ENCODE measurements around the gene NANS. TPM values are rescaled to one million over a fixed set of nuclear protein-coding genes. Genes with fewer than 3 reads are reported as not detected.
"Not testable (repeated sequence)": the region's sequence is repeated elsewhere in the genome, so short reads cannot be mapped to it uniquely, and the experiment has no call there.

Gene NANS
- total RNA-seq, 1 experiment from 2014 or later = 48.9 TPM

DNA sequence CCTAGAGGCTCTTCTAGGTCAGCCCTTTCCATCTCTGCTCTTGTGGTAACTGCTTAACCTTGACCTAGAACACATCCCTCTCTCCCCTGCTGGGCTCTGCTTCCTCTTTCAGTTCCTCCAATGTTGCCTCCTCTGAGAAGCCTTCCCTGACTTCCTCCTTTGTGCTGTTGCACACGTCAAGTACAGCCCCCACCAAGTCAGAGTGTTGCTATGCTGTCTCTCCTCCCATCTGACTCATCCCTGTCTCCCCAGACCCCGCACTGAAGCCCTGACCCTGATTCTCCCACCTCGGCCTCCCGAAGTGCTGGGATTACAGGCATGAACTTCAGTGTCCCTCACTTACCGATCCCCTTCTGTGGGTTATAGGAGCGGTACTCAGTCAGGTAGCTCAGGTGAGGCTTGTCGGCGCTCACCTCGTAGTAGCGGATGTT is 72.9 kb downstream of the NANS start:
- ChIA-PET CTCF (no interaction called here), RAD21 (ENCODE audit: low non-redundant PET in 1 of 2, low total read pairs in 2 of 2, uncharacterized antibody in 2 of 2, unreplicated experiment in 2 of 2) (no interaction called here), POLR2A (no interaction called here)
- intact Hi-C loops (cut with micrococcal nuclease) = no loop called here
- Histone ChIP-seq H3K4me1 (ENCODE audit: control insufficient read depth in 1 of 2, insufficient read depth in 2 of 2, low read length in 2 of 2) (no peaks in the 10 kb centered on the region), H3K36me3 (ENCODE audit: control insufficient read depth in 1 of 2, insufficient read depth in 2 of 2, low read length in 2 of 2) (no peaks in the 10 kb centered on the region), H3K9me2 (ENCODE audit: insufficient read depth) (no peaks in the 10 kb centered on the region), H3K4me3 (replicated peaks in 1 of 2; ENCODE audit: low read depth in 1 of 2, low read length in 2 of 2) (no peak overlapping the region), H3K9ac (ENCODE audit: low read length) (no peak overlapping the region), H4K20me1 (ENCODE audit: insufficient read depth) (no peaks in the 10 kb centered on the region), H3K27ac (ENCODE audit: low read depth, low read length) (no peak overlapping the region), H3K4me2 (ENCODE audit: low read length) (no peak overlapping the region), H2AFZ (ENCODE audit: low read depth, low read length, poor library complexity, severe bottlenecking) (no peak overlapping the region), H3K9me3 (ENCODE audit: control insufficient read depth in 1 of 2, insufficient read depth in 1 of 2, low read depth in 1 of 2, low read length in 2 of 2) (no peaks in the 10 kb centered on the region), H3K27me3 (ENCODE audit: insufficient read depth, low read length) (no peaks in the 10 kb centered on the region), H3K79me2 (ENCODE audit: insufficient read depth, low read length) (no peaks in the 10 kb centered on the region)
- no peak for ATAC-seq
- BruUV-seq (replicated peaks) = no TSS peak
- no peak for TF ChIP-seq CBX3 (IDR thresholded peaks at IDR 0.05; ENCODE audit: low read depth)
- no peak for TF ChIP-seq SP1 (IDR thresholded peaks at IDR 0.05; ENCODE audit: low read depth)
- TF ChIP-seq, protein P1, sequence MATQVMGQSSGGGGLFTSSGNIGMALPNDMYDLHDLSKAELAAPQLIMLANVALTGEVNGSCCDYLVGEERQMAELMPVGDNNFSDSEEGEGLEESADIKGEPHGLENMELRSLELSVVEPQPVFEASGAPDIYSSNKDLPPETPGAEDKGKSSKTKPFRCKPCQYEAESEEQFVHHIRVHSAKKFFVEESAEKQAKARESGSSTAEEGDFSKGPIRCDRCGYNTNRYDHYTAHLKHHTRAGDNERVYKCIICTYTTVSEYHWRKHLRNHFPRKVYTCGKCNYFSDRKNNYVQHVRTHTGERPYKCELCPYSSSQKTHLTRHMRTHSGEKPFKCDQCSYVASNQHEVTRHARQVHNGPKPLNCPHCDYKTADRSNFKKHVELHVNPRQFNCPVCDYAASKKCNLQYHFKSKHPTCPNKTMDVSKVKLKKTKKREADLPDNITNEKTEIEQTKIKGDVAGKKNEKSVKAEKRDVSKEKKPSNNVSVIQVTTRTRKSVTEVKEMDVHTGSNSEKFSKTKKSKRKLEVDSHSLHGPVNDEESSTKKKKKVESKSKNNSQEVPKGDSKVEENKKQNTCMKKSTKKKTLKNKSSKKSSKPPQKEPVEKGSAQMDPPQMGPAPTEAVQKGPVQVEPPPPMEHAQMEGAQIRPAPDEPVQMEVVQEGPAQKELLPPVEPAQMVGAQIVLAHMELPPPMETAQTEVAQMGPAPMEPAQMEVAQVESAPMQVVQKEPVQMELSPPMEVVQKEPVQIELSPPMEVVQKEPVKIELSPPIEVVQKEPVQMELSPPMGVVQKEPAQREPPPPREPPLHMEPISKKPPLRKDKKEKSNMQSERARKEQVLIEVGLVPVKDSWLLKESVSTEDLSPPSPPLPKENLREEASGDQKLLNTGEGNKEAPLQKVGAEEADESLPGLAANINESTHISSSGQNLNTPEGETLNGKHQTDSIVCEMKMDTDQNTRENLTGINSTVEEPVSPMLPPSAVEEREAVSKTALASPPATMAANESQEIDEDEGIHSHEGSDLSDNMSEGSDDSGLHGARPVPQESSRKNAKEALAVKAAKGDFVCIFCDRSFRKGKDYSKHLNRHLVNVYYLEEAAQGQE (IDR thresholded peaks at IDR 0.05; ENCODE audit: low read depth) = no peak
- no peak for TF ChIP-seq POLR2AphosphoS5 (IDR thresholded peaks at IDR 0.05; ENCODE audit: low read depth, low read length)
- no peak for TF ChIP-seq EGR1 (IDR thresholded peaks at IDR 0.05; ENCODE audit: low read depth)
- TF ChIP-seq ZBTB33 (IDR thresholded peaks at IDR 0.05; ENCODE audit: extremely low read depth, insufficient replicate concordance, low read length) = no peak
- no peak for TF ChIP-seq EZH2 (IDR thresholded peaks at IDR 0.05)
- TF ChIP-seq MAX (IDR thresholded peaks at IDR 0.05) = no peak
- no peak for TF ChIP-seq ELF1 (IDR thresholded peaks at IDR 0.05; ENCODE audit: borderline replicate concordance, low read depth)
- no peak for TF ChIP-seq EZH2phosphoT487 (IDR thresholded peaks at IDR 0.05; ENCODE audit: borderline replicate concordance)
- no peak for TF ChIP-seq FOSL1 (IDR thresholded peaks at IDR 0.05; ENCODE audit: low read depth)
- TF ChIP-seq SIN3A (IDR thresholded peaks at IDR 0.05; ENCODE audit: low read depth) = no peak
- no peak for TF ChIP-seq JUND (IDR thresholded peaks at IDR 0.05)
- TF ChIP-seq ZFX (IDR thresholded peaks at IDR 0.05) = no peak
- no peak for TF ChIP-seq RAD21 (IDR thresholded peaks at IDR 0.05; ENCODE audit: low read depth)
- TF ChIP-seq CEBPB (IDR thresholded peaks at IDR 0.05; ENCODE audit: low read depth) = no peak
- no peak for TF ChIP-seq ZNF274 (IDR thresholded peaks at IDR 0.05; ENCODE audit: low read depth, low read length)
- TF ChIP-seq, protein P2, sequence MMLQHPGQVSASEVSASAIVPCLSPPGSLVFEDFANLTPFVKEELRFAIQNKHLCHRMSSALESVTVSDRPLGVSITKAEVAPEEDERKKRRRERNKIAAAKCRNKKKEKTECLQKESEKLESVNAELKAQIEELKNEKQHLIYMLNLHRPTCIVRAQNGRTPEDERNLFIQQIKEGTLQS (IDR thresholded peaks at IDR 0.05) = no peak
- no peak for DNase-seq (ENCODE audit: low read depth, low spot score)

GRCh38 chr9:98130060-98130459 is 73.5 kb downstream of the NANS start:
- intact Hi-C loops (cut with micrococcal nuclease); H3K36me3 ChIP-seq (ENCODE audit: control insufficient read depth in 1 of 2, insufficient read depth in 2 of 2, low read length in 2 of 2); CTCF ChIA-PET; H3K27ac ChIP-seq (ENCODE audit: low read depth, low read length); H3K9me3 ChIP-seq (ENCODE audit: control insufficient read depth in 1 of 2, insufficient read depth in 1 of 2, low read depth in 1 of 2, low read length in 2 of 2); RAD21 ChIA-PET (ENCODE audit: low non-redundant PET in 1 of 2, low total read pairs in 2 of 2, uncharacterized antibody in 2 of 2, unreplicated experiment in 2 of 2); H4K20me1 ChIP-seq (ENCODE audit: insufficient read depth); ATAC-seq; H3K9ac ChIP-seq (ENCODE audit: low read length); H3K9me2 ChIP-seq (ENCODE audit: insufficient read depth); H2AFZ ChIP-seq (ENCODE audit: low read depth, low read length, poor library complexity, severe bottlenecking); BruUV-seq (replicated peaks); DNase-seq (ENCODE audit: low read depth, low spot score); H3K4me2 ChIP-seq (ENCODE audit: low read length); H3K4me1 ChIP-seq (ENCODE audit: control insufficient read depth in 1 of 2, insufficient read depth in 2 of 2, low read length in 2 of 2); H3K27me3 ChIP-seq (ENCODE audit: insufficient read depth, low read length); POLR2A ChIA-PET; H3K4me3 ChIP-seq (replicated peaks in 1 of 2; ENCODE audit: low read depth in 1 of 2, low read length in 2 of 2); H3K79me2 ChIP-seq (ENCODE audit: insufficient read depth, low read length): not testable (repeated sequence)

All from HCT116 (cell line).